Endothelial cell of umbilical vein (primary cell): ENCODE results near the gene DLX1. TPM values are rescaled to one million over a fixed set of nuclear protein-coding genes. Genes with fewer than 3 reads are reported as not detected.

Experiments
- BruUV-seq: library from RNA; stranded (reverse); fragments of 400-500 nt; replicated peaks from 2 replicates; lab custom pipeline; 2021; lab: Mats Ljungman, UMichigan
- CTCF ChIA-PET: fragments of 300-600, 350-600 bp; sonication (Branson Sonifier 250); formaldehyde crosslinking; loops from one replicate; lab custom pipeline; 2021; ENCODE audit warnings: antibody characterized with exemption, inconsistent platforms; lab: Charles Lee
- POLR2A ChIA-PET: fragments of 300-600, 350-600 bp; sonication (Branson Sonifier 250); formaldehyde crosslinking; loops from one replicate; lab custom pipeline; 2021; ENCODE audit warnings: antibody characterized with exemption, inconsistent platforms; lab: Charles Lee
- DNase-seq: peaks from one replicate; pipeline ENCODE4 v3.0.0-alpha.2; 2011; ENCODE audit warnings: low read depth, low spot score
- FAIRE-seq: peaks from 2 replicates; lab custom pipeline; 2011; peaks lifted over from hg19 to GRCh38; lab: Jason Lieb, UNC
- H2AFZ ChIP-seq: 2 replicates; pipeline ENCODE4 v1.6.0; 2012; ENCODE audit warnings: low read depth, low read length, control low read depth, inconsistent platforms
- H3K27ac ChIP-seq: 2 replicates; pipeline ENCODE4 v1.5.1; 2011; ENCODE audit warnings: low read depth, mild to moderate bottlenecking, control low read depth, low read length, moderate library complexity; ENCODE audit not compliant: insufficient read depth
- H3K27me3 ChIP-seq, 2 experiments: 2 replicates each; pipeline versions ENCODE4 v1.6.0 to v1.6.1; 2011; ENCODE audit warnings: low read length in 2 of 2, mixed read lengths in 1 of 2; ENCODE audit not compliant: control insufficient read depth in 2 of 2, insufficient read depth in 2 of 2
- H3K36me3 ChIP-seq, 2 experiments: 2 replicates in 1 of 2; 3 replicates in 1 of 2; pipeline ENCODE4 v1.5.1; 2011; ENCODE audit warnings: low read length in 2 of 2, mild to moderate bottlenecking in 1 of 2, moderate library complexity in 1 of 2; ENCODE audit not compliant: control insufficient read depth in 2 of 2, insufficient read depth in 2 of 2; ENCODE audit errors: extremely low read depth in 1 of 2
- H3K4me1 ChIP-seq: 3 replicates; pipeline ENCODE4 v1.5.1; 2011; ENCODE audit warnings: mild to moderate bottlenecking, low read length; ENCODE audit not compliant: control insufficient read depth, insufficient read depth; ENCODE audit errors: extremely low read depth
- H3K4me2 ChIP-seq: 2 replicates; pipeline ENCODE4 v1.6.1; 2011; ENCODE audit warnings: low read length, control low read depth, mixed read lengths; ENCODE audit not compliant: insufficient read depth
- H3K4me3 ChIP-seq, 3 experiments: fragments of 200-600 bp in 1 of 3; sonication (generic), shearing (Covaris generic) in 1 of 3; replicated peaks in 1 of 3; 2 replicates each; pipeline ENCODE4 v1.5.1; 2011 to 2016; ENCODE audit warnings: control low read depth in 3 of 3, low read length in 3 of 3, mild to moderate bottlenecking in 2 of 3, inconsistent platforms in 1 of 3, low read depth in 1 of 3, moderate library complexity in 1 of 3; ENCODE audit not compliant: insufficient read depth in 1 of 3
- H3K79me2 ChIP-seq: 2 replicates; pipeline ENCODE4 v1.6.0; 2012; ENCODE audit warnings: low read length, inconsistent platforms; ENCODE audit not compliant: control insufficient read depth, insufficient read depth
- H3K9ac ChIP-seq: replicated peaks from 2 replicates; pipeline ENCODE3; 2011; ENCODE audit warnings: low read length, control low read depth; ENCODE audit not compliant: insufficient read depth; ENCODE audit errors: extremely low read depth
- H3K9me1 ChIP-seq: replicated peaks from 3 replicates; pipeline ENCODE4 v1.6.0; 2011; ENCODE audit warnings: mild to moderate bottlenecking, low read length; ENCODE audit not compliant: control insufficient read depth, insufficient read depth; ENCODE audit errors: extremely low read depth
- H3K9me3 ChIP-seq: replicated peaks from 2 replicates; pipeline ENCODE4 v1.5.1; 2012; ENCODE audit warnings: low read length, inconsistent platforms; ENCODE audit not compliant: control insufficient read depth, insufficient read depth
- H4K20me1 ChIP-seq: replicated peaks from 2 replicates; pipeline ENCODE3; 2011; ENCODE audit warnings: mild to moderate bottlenecking, low read length; ENCODE audit not compliant: control insufficient read depth, insufficient read depth; ENCODE audit errors: extremely low read depth
- EZH2 ChIP-seq: IDR thresholded peaks from 2 replicates; pipeline ENCODE4 v1.6.1; 2012; ENCODE audit warnings: borderline replicate concordance, low read depth, mild to moderate bottlenecking, moderate library complexity, low read length, inconsistent platforms; ENCODE audit not compliant: severe bottlenecking
- GATA2 ChIP-seq: IDR thresholded peaks from 2 replicates; pipeline ENCODE4 v1.7.0; 2011; ENCODE audit warnings: low read depth, mild to moderate bottlenecking, moderate library complexity, mixed read lengths, low read length; ENCODE audit not compliant: insufficient read length, insufficient read depth
- POLR2A ChIP-seq: IDR thresholded peaks from 2 replicates; pipeline ENCODE4 v1.6.1; 2012; ENCODE audit warnings: low read depth, mild to moderate bottlenecking, control low read depth, low read length
- POLR2AphosphoS5 ChIP-seq: IDR thresholded peaks from 2 replicates; pipeline ENCODE4 v1.6.1; 2012; ENCODE audit warnings: low read depth, mild to moderate bottlenecking, control low read depth, low read length, moderate library complexity; ENCODE audit not compliant: insufficient read depth
- dilution Hi-C: fragments of 300-500 bp; cut with MboI; formaldehyde crosslinking; loops from one replicate; pipeline ENCODE4 v1.15.0; 2019; ENCODE audit warnings: low sequenced_read_pairs; ENCODE audit not compliant: extremely low pct_ligation_motif_present
- intact Hi-C: fragments of 100-400 bp; cut with micrococcal nuclease; formaldehyde crosslinking; loops from one replicate; pipeline ENCODE4 v1.10.0; 2022
- polyA plus RNA-seq, 4 experiments: library from polyadenylated mRNA; depleted of rRNA in 3 of 4; stranded (reverse) in 3 of 4; unstranded in 1 of 4; fragments of >200 nt; gene quantifications; 2 replicates each; pipeline versions ENCODE4 v1.2.1 to v1.2.3, GENCODE V29; 2011 to 2012; ENCODE audit warnings: missing spikeins in 1 of 4
- total RNA-seq: library from RNA; stranded (reverse); gene quantifications from 2 replicates; pipeline ENCODE4 v1.2.3, GENCODE V29; 2021

Gene DLX1
- total and polyA plus RNA-seq, 2 donors (not counting 3 experiments of a cell fraction or from before 2014, with no cell fraction given) = 0.12 TPM; not detected in 1

DNA sequence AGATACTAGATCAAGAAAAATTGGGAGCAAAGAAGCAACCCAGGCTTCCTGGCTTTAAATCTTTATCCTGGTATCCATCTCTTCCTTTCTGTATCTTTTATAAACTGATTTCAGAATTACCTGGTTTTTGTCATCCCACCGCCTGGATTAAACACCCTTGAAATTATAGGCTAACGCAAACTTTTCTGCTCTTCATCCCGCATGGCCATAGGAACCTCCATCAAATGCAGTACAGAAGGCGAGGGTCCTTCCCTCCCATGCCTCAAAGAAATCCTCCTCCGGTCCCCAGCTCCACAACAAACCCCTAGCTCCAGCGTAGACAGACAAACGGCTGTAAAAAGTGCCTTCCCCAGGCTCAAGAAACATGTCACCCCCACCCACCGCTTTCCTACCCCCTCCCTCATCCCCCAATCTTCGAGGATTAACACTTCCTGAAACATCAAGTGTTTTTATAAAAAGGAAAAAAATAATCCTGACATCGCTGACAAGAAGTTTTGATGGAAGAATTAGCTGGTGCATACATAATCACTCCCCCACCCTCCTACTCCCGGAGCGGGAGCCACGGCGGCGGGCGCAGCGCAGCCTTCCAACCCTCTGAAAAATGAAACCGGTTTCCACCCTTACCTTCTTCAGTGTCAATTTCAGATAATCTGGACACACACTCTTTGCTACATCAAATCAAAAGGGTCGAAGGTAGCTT is 7.6 kb downstream of the DLX1 start:
- no peaks in the 10 kb centered on the region for H3K9me3 ChIP-seq
- H4K20me1 ChIP-seq = no peaks in the 10 kb centered on the region
- no peaks in the 10 kb centered on the region for H3K36me3 ChIP-seq
- H3K9ac ChIP-seq = no peak overlapping the region
- CTCF ChIA-PET = interaction anchor here (0.9 to 2.4 kb wide), 4 partner anchors 10 to 14 kb away, joined by 3 to 10 read pairs (median 6); partner anchors contain the start of gene DLX2
- dilution Hi-C loops = no loop called here
- H2AFZ ChIP-seq = no peak overlapping the region
- no peak for DNase-seq
- peaks cover 69 to 98% of the 10 kb centered on the region in 2 experiments for H3K27me3 ChIP-seq
- intact Hi-C loops = loop anchor here (1.0 kb wide), 1 partner anchor 8 kb away; the partner anchor contains the start of gene DLX1
- H3K79me2 ChIP-seq = no peaks in the 10 kb centered on the region
- no peak for FAIRE-seq
- no peak overlapping the region for H3K4me3 ChIP-seq
- no peak overlapping the region for H3K27ac ChIP-seq
- BruUV-seq = no TSS peak
- H3K9me1 ChIP-seq = no peaks in the 10 kb centered on the region
- TF ChIP-seq POLR2A (no peak), EZH2 (peak; percentile 54)
- H3K4me2 ChIP-seq = no peak overlapping the region
- POLR2A ChIA-PET = no interaction called here
- peaks cover 22% of the 10 kb centered on the region for H3K4me1 ChIP-seq

DNA sequence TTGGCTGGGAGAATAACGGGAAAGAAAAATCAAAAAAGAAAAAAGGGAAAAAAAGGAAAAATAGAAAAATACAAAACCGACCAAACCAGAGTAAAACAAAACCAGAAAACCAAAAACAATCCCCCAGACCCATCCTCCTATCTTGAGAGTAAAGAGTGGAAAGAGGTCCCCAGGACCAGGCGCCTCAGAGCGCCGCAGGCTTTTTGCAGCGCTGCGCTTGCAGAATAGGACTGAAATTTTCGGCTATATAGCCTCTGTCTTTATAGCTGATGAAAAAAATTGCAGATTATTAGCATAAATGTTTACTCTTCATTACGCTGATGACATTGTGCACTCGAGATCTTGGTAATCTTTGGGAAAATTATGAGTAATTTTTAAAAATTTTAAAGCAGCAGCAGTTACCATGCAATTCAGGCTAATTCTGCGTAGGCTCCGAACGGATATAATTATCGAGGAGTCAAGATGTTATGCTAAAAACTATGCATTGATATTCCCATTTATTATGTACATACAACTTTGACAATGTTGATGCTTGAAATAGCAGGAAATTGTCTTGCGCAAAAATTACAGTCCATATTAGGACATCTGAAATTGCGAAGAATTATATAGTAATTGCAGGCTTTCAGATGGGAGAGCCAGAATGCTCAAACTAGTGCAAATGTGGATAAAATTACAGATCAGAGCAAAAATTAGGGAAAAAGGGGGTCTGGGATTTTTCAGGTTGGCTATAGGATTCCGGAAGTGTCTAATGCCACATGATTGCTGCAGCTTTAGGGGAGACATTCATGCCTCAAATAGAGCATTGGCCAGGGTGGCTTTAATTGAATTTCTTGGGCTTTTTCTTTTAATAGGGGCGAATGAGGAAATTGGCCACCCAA is 8.3 kb downstream of the DLX1 start:
- dilution Hi-C loops = no loop called here
- no TSS peak for BruUV-seq
- Histone ChIP-seq H3K79me2 (no peaks in the 10 kb centered on the region), H3K36me3 (no peaks in the 10 kb centered on the region), H3K9ac (no peak overlapping the region), H3K4me3 (no peak overlapping the region), H3K4me2 (no peak overlapping the region), H3K27ac (no peak overlapping the region), H3K27me3 (peaks cover 63 to 90% of the 10 kb centered on the region in 2 experiments), H3K4me1 (peaks cover 24% of the 10 kb centered on the region), H2AFZ (no peak overlapping the region), H3K9me1 (no peaks in the 10 kb centered on the region), H4K20me1 (no peaks in the 10 kb centered on the region), H3K9me3 (no peaks in the 10 kb centered on the region)
- CTCF ChIA-PET = interaction anchor here (0.9 to 2.2 kb wide), 3 partner anchors 9 to 12 kb away, joined by 3 to 10 read pairs (median 4); partner anchors contain the start of gene DLX2
- intact Hi-C loops = loop anchor here (1.0 kb wide), 1 partner anchor 8 kb away; the partner anchor contains the start of gene DLX1
- TF ChIP-seq GATA2 = no peak
- TF ChIP-seq EZH2 = peak; percentile 86
- TF ChIP-seq POLR2AphosphoS5 = no peak
- no peak for DNase-seq
- peak; percentile 55 for FAIRE-seq
- POLR2A ChIA-PET = no interaction called here
